Esophagus muscularis mucosa (tissue), 4 donors: Measurements from ENCODE around the gene ZNF547. TPM values are rescaled to one million over a fixed set of nuclear protein-coding genes. Genes with fewer than 3 reads are reported as not detected.
A peak's percentile ranks its signal among the peaks of the same experiment; 100 is the strongest.

Experiments used
- DNase-seq: peaks from one replicate; pipeline ENCODE4 v3.0.0-alpha.2; 2017; ENCODE audit errors: extremely low spot score
- H3K27ac ChIP-seq, 4 donors: fragments of 200-600 bp; sonication (generic); replicated peaks in 1 of 4; 1 replicate in 3 of 4; 2 replicates in 1 of 4; pipeline ENCODE4 v1.5.1; 2016 to 2019; ENCODE audit warnings: mild to moderate bottlenecking in 1 of 4
- H3K27me3 ChIP-seq, 4 donors: fragments of 200-600 bp; sonication (generic); one replicate each; pipeline versions ENCODE4 v1.5.1 to v1.6.0; 2016 to 2019
- H3K36me3 ChIP-seq, 4 donors: fragments of 200-600 bp; sonication (generic); one replicate each; pipeline ENCODE4 v1.5.1; 2016 to 2019
- H3K4me1 ChIP-seq, 4 donors: fragments of 200-600 bp; sonication (generic); one replicate each; pipeline ENCODE4 v1.5.1; 2016 to 2019
- H3K4me3 ChIP-seq, 4 donors: fragments of 200-600 bp; sonication (generic); 1 replicate in 2 of 4; 2 replicates in 2 of 4; pipeline ENCODE4 v1.5.1; 2016 to 2019; ENCODE audit warnings: mild to moderate bottlenecking in 4 of 4, moderate library complexity in 1 of 4
- H3K9me3 ChIP-seq, 4 donors: fragments of 200-600 bp; sonication (generic); 1 replicate in 3 of 4; 2 replicates in 1 of 4; pipeline ENCODE4 v1.5.1; 2016 to 2019
- EP300 ChIP-seq: sonication (generic); formaldehyde crosslinking; IDR thresholded peaks from one replicate; pipeline ENCODE4 v1.6.1; 2017; ENCODE audit warnings: antibody characterized with exemption
- POLR2A ChIP-seq: fragments of 450-650 bp; IDR thresholded peaks from one replicate; pipeline ENCODE4 v1.6.1; 2017; ENCODE audit warnings: antibody characterized with exemption, moderate library complexity, mild to moderate bottlenecking, low read depth
- POLR2AphosphoS5 ChIP-seq, 2 donors: sonication (generic); formaldehyde crosslinking; IDR thresholded peaks; one replicate each; pipeline ENCODE4 v1.6.1; 2017; ENCODE audit warnings: antibody characterized with exemption in 2 of 2
- WGBS: methylation state at CpG from one replicate; pipeline ENCODE4 v1.1.5; 2018; 5-methylcytosine and 5-hydroxymethylcytosine counted together
- intact Hi-C: fragments of 100-400 bp; cut with DNase I; formaldehyde crosslinking; loops from one replicate; pipeline ENCODE4 v1.15.1; 2023
- total RNA-seq, 4 donors: library from RNA; depleted of rRNA; stranded (reverse); fragments of >200 nt; gene quantifications; one replicate each; pipeline versions ENCODE4 v1.1.0 to v1.2.1, GENCODE V29; 2016
- TF ChIP-seq, protein P1 (sequence below), 3 experiments: fragments of 200-600 bp in 2 of 3; fragments of 450-650 bp in 1 of 3; sonication (generic) in 2 of 3; IDR thresholded peaks; one replicate each; pipeline ENCODE4 v1.5.1; 2017 to 2019; ENCODE audit warnings: antibody characterized with exemption in 3 of 3, mild to moderate bottlenecking in 2 of 3, moderate library complexity in 1 of 3

The ZNF547 gene
- total RNA-seq, 4 donors from 2014 or later = 1.4 to 3.3 (median 2.8) TPM

DNA sequence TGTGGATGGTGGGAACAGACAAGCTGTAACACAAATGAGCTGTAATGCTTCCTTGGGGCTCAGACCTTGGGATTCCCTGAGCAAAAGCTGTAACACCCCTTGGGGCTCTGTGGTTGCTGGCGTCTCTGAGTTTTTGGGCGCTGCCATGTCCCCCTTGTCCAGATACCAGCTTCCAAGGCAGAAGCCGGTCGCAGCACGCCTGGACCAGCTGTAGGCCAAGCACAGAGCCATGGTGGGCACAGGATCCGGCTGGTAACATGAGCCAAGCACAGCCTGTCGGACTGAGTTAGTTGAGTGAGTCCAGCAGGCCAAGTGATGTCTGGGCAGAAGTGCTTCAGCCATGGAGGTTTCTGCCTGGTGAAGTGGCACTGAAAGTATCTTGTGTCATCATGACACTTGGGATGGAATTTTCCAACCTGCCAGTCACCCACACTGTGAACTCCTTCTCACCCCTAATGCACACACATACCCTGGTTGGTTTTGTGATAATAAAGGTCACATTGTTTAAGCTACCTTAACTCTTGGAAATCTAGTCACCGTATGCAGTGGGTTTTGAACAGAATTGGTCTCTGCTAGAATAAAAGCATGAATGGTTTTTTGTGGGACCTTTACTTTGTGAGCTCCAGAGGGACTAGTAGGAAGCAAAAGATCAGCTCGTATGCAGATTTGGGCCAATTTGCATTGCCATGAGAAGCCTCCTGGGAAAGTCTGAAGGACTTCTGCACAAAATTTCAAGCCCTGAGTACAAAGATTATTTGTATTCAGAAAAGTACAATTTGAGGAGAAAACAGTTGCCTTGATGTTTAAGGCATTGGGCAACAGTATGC is 40.6 kb downstream of the ZNF547 start:
- H3K4me1 ChIP-seq = no peaks in the 10 kb centered on the region
- H3K27ac ChIP-seq = no peak overlapping the region
- no peak for TF ChIP-seq POLR2A
- TF ChIP-seq POLR2AphosphoS5 (IDR thresholded peaks at IDR 0.05) = no peak
- TF ChIP-seq, protein P1, sequence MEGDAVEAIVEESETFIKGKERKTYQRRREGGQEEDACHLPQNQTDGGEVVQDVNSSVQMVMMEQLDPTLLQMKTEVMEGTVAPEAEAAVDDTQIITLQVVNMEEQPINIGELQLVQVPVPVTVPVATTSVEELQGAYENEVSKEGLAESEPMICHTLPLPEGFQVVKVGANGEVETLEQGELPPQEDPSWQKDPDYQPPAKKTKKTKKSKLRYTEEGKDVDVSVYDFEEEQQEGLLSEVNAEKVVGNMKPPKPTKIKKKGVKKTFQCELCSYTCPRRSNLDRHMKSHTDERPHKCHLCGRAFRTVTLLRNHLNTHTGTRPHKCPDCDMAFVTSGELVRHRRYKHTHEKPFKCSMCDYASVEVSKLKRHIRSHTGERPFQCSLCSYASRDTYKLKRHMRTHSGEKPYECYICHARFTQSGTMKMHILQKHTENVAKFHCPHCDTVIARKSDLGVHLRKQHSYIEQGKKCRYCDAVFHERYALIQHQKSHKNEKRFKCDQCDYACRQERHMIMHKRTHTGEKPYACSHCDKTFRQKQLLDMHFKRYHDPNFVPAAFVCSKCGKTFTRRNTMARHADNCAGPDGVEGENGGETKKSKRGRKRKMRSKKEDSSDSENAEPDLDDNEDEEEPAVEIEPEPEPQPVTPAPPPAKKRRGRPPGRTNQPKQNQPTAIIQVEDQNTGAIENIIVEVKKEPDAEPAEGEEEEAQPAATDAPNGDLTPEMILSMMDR (IDR thresholded peaks at IDR 0.05) = no peak
- TF ChIP-seq EP300 = no peak
- WGBS = 90% methylated on average over 7 of the region's 9 CpGs
- DNase-seq = no peak
- intact Hi-C loops = no loop called here
- H3K9me3 ChIP-seq = peaks cover 0 to 39% (median 25%) of the 10 kb centered on the region in 4 donors
- no peak overlapping the region for H3K4me3 ChIP-seq
- no peaks in the 10 kb centered on the region for H3K27me3 ChIP-seq
- H3K36me3 ChIP-seq = peaks cover 11 to 33% (median 18%) of the 10 kb centered on the region in 4 donors

DNA sequence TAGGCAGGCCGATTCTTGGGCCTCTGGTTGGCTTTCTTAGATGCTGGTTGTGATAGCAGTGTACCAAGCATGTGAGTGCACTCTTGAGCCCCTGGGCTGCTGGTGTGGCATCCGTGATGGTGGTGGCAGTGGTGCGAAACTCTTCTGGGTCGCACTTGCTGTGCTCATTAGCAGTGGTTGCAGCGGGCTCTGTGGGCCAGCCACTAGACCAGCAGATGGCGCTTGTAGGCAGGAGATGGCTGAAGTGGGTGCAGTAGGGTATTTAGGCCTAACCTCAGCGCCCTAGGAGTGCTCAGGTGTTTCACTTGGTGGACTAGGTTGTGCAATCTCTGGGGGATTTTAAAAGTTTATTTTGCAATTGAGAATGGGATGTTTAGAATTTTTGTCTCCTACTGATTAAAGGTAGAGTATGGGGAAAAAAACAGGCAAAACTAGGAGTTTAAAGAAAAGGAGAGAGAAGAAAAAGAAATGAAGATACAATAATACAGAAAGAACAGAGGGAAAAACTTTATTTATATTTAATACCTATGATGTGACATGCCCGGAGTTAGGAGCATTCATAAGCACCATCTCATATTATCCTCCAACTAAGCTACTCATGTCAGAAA is 43.3 kb downstream of the ZNF547 start:
- intact Hi-C loops = no loop called here

DNA sequence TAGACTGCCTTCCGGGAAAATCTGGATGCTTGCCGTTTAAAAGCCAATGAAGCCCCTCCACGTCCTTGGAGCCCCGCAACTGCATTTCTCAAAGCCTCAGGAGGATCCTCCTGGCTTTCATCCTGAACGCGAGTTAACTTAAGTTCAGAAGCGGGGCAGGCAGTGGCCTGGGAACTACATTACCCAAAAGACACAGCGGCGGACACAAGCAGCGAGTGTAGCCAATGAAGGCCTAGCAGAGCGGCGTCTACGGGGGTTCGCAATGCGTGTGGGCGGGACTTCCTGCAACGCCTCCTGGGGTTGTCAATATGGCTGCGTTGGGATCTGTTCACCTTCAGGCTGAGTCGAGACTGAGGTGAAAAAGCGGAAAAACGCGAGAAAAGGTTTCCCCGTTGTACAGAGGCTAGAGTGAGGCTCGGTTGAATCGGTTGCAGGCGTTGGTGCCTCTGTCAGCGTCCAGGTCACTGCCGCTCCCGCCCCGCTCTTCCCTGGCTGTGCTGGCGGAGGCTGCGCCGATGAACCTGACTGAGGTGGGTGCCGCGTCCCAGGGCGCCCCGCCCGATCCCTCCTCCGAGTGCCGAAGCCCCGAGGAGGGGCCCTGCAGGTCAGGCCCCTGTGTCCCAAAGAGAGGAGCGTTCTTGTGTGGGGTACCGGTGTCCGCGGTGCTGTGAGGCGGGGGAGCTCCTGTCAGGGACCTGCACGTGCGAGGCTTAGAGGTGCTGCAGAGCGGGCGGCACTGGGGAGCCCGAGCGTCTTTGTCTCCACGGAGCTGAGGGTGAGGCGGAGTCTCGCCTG is 47.7 kb downstream of the ZNF547 start, which contains the start of gene ZNF17:
ZNF17 (plus strand) TSS at position 285 of the 795 bp plus-strand sequence. CDS start 2,455 bp downstream, outside the sequence.
- intact Hi-C loops = loop anchor here (2.0 kb wide), 1 partner anchor 24 kb away; the partner anchor contains the start of gene ZNF749
- Histone ChIP-seq H3K27ac (peak within 1 kb of the TSS; percentile 75 to 80 (median 78)), H3K27me3 (no peaks in the 10 kb centered on the region), H3K4me1 (peaks cover 19 to 29% (median 23%) of the 10 kb centered on the region in 4 donors), H3K4me3 (peak within 1 kb of the TSS; percentile 75 to 93 (median 82)), H3K36me3 (peaks cover 12 to 39% (median 33%) of the 10 kb centered on the region in 4 donors), H3K9me3 (peaks cover 0 to 11% (median 3%) of the 10 kb centered on the region in 4 donors)
- TF ChIP-seq, protein P1 (IDR thresholded peaks at IDR 0.05) = no peak
- TF ChIP-seq EP300 (no peak), POLR2A (no peak), POLR2AphosphoS5 (IDR thresholded peaks at IDR 0.05) (peak; percentile 76 to 94)
- 0% methylated on average over 21 of the region's 55 CpGs for WGBS
- peak; percentile 97 for DNase-seq

More for the DNA sequence above, 43.3 kb downstream of the ZNF547 start:
- Histone ChIP-seq H3K27ac (no peak overlapping the region), H3K9me3 (peaks cover 0 to 21% (median 14%) of the 10 kb centered on the region in 4 donors), H3K4me3 (no peak overlapping the region), H3K36me3 (peaks cover 0 to 8% (median 0%) of the 10 kb centered on the region in 4 donors), H3K4me1 (peaks cover 6 to 11% (median 9%) of the 10 kb centered on the region in 4 donors), H3K27me3 (no peaks in the 10 kb centered on the region)
- no peak for DNase-seq
- 26% methylated on average over 6 of the region's 8 CpGs for WGBS
- TF ChIP-seq EP300 (no peak), POLR2AphosphoS5 (IDR thresholded peaks at IDR 0.05) (no peak)
- TF ChIP-seq, protein P1 (IDR thresholded peaks at IDR 0.05) = peak; percentile 33 to 63 (median 41)

DNA sequence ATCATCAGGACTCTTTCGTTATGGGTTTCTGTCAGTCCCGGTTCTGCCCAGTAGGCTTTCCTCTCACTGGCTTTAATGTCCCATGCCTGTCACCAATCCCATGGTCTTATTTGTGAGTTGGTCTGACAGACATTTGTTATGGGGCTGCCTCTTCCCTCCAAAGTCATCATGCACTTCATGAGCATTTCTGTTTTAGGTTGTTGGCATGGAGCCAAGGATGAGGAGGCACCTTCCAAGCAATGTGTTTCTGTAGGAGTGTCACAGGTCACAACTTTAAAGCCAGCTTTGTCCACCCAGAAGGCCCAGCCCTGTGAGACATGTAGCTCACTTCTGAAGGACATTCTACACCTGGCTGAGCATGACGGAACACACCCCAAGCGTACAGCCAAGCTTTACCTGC is 56.1 kb downstream of the ZNF547 start:
- H3K27ac ChIP-seq = no peak overlapping the region
- H3K27me3 ChIP-seq = no peaks in the 10 kb centered on the region
- TF ChIP-seq POLR2AphosphoS5 (IDR thresholded peaks at IDR 0.05) = no peak
- TF ChIP-seq EP300 = no peak
- TF ChIP-seq, protein P1 (IDR thresholded peaks at IDR 0.05) = no peak
- no peak for TF ChIP-seq POLR2A
- H3K9me3 ChIP-seq = peaks cover 3 to 87% (median 61%) of the 10 kb centered on the region in 4 donors
- intact Hi-C loops = no loop called here
- H3K4me1 ChIP-seq = no peaks in the 10 kb centered on the region
- no peak overlapping the region for H3K4me3 ChIP-seq
- peaks cover 58 to 84% (median 74%) of the 10 kb centered on the region in 4 donors for H3K36me3 ChIP-seq
- DNase-seq = no peak
- 90% methylated on average over 4 of the region's 4 CpGs for WGBS
